NCI-H2107 treated with DMSO at 0.1 percent for 48 hours (cell line): ENCODE measurements around the gene MAPK10.
"Not testable (repeated sequence)": the region's sequence is repeated elsewhere in the genome, so short reads cannot be mapped to it uniquely, and the experiment has no call there.

Experiments
- DNase-seq: peaks from one replicate; lab custom pipeline; 2025; ENCODE audit not compliant: unreplicated experiment; lab: John Stamatoyannopoulos, UW

Gene MAPK10

GRCh38 chr4:86044593-86044985 is 315.3 kb downstream of the MAPK10 start:
- no peak for DNase-seq

GRCh38 chr4:86043755-86044592 is 315.9 kb downstream of the MAPK10 start:
- DNase-seq, result no peak

DNA sequence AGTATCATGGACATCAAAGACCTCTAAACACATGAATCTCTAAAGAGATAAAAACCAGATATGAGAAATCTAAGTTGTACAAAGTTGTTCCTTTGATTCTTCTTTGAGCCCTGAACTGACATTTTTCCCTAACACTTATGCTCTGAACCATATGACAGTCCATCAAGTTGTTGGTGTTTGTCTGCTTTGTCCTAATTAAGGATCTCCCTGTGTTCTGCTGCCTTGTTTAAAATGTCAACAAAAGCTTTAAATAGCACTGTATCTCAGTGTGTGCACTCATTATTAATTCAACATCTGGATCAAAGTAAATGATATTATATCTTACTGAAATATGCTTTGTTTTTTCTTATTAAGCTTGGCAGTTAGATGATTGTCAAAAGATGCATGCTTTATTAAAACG is 321.8 kb downstream of the MAPK10 start:
- DNase-seq, result no peak

GRCh38 chr4:86036736-86037135 is 323.1 kb downstream of the MAPK10 start:
- DNase-seq, result no peak

GRCh38 chr4:86035688-86036087 is 324.2 kb downstream of the MAPK10 start:
- no peak for DNase-seq

DNA sequence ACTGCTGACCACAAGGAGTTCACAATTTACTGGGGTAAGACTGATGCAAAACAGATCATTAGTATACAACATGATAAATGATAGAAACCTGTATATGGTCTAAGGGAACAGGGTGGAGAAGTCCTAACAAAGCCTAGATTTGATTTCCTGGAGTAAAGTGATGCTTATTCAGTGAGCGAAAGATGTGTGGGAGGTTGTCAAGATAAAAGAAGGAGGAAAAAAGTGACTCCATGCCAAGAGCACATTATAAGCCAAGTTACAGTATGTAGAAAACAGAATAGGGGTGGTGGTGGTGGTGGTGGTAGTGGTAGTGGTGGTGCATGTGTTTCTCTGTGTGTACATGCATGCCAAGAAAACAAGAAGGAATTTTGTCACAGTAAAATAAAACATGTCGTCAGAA is 325.2 kb downstream of the MAPK10 start:
- no peak for DNase-seq

DNA sequence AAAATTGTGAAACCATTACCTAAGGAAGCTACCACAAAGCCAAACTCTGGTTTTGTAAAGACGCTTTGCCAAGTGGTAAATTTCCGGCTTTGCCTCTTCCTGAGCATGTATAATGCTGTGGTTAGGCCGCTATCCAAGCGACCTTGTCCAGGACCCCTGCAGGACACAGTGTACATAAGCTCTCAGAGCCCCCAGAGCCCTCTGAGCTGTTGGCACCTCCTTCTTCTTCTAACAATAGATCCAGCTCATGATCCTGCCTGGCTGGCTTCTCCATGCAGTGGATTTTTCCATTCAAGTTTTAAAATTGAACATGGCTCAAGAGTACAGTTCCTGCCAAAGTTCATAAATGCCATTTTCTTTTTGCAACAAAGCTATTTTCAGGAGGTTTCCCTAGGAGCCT is 326.7 kb downstream of the MAPK10 start:
- DNase-seq, result no peak

DNA sequence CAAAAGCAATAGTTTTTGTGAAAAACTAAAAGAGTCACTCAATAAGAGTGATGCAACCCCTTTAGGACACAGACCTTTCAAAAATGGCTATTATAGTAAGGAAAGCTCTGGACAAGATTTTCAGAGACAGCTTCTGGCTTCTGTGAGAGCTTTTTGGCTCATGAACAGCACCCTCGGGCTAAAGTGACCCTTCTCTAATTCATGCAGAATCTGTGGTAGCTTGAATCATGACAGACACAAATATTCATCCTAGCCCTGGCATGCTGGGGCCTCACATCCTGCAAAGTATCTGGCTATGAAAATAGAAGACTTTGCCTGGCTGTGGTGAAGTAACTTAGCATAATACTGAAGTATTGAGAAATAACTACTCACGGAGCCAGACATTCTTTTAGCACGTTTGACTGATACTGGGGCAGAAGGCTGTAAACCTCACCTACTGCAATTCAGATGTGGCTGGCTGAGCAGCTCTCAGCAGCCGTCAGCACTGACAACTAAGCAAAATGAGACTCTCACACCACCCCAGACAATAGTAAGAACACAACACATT is 327.3 kb downstream of the MAPK10 start:
- DNase-seq, result no peak

DNA sequence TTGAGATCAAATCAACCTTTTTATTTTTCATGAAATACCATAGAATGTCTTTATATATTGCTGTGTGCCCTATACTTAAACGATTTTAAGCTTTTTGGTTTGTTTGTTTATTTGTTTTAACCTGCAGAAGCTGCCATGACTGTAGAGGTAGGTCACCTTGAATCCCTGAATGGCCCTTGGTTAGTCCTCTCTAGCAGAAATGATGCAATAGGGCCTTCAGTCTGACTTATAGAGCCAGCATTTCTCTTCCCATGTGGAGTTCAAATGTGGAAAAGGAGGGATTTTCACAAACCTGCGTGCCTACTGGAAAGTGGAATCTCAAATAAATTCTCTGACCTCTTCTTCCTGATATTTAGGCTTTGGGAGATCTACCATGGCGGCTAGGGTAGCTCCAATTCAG is 327.9 kb downstream of the MAPK10 start:
- DNase-seq, result no peak

DNA sequence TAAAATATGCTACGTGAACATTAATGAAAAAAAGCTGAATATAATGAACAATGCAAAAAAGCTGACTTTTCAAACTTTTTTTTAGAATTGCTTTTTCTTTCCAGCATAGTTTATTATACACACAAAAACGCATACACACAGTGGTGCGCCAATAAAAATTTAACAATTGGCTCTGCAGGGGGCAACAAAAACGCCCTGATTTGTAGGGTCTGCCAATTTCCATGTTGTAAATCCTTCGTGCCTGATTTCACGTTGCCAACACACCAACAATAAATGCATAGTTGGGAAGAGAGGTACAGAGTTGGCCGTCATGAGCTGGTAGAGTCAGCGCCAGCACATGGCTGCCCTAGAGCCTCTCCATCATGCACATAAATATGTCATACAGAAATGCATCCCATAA is 333.1 kb downstream of the MAPK10 start:
- no peak for DNase-seq

DNA sequence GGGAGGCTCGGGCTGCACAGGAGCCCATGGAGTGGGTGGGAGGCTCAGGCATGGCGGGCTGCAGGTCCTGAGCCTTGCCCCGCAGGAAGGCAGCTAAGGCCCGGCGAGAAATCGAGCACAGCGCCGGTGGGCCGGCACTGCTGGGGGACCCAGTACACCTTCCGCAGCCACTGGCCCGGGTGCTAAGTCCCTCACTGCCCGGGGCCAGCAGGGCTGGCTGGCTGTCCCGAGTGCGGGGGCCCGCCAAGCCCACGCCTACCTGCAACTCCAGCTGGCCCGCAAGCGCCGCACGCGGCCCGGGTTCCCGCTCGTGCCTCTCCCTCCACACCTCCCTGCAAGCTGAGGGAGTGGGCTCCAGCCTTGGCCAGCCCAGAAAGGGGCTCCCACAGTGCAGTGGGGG is 338.2 kb downstream of the MAPK10 start:
- DNase-seq, result not testable (repeated sequence)

GRCh38 chr4:86019906-86020305 is 339.9 kb downstream of the MAPK10 start:
- DNase-seq, result no peak

DNA sequence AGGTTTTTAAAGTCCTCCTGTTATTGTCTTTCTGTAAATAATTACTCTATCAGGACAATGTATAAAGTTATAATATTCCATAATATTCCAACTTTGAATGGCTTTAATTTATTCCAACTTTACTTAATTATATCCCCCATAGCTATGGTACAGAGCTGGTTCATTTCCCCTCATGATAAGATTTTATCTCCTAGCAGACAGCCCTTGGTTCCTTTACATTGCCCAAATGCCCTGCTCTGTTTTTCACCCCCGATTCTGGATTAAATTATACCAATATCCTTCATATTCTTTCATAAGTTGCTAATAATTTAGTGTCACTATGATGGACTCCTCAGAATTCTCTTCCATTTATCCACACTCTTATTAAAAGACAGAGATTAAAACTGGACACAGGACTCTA is 340.5 kb downstream of the MAPK10 start:
- DNase-seq, result no peak

- DNase-seq, result no peak
Measured at GRCh38 chr4:86015412-86016350, 344.2 kb downstream of the MAPK10 start.

- DNase-seq, result no peak
Measured at GRCh38 chr4:86014599-86014998, 345.3 kb downstream of the MAPK10 start.

- DNase-seq, result no peak
Measured at GRCh38 chr4:86013621-86014020, 346.2 kb downstream of the MAPK10 start.

GRCh38 chr4:86011117-86011516 is 348.7 kb downstream of the MAPK10 start:
- no peak for DNase-seq

GRCh38 chr4:86007042-86007441 is 352.8 kb downstream of the MAPK10 start:
- DNase-seq, result no peak

DNA sequence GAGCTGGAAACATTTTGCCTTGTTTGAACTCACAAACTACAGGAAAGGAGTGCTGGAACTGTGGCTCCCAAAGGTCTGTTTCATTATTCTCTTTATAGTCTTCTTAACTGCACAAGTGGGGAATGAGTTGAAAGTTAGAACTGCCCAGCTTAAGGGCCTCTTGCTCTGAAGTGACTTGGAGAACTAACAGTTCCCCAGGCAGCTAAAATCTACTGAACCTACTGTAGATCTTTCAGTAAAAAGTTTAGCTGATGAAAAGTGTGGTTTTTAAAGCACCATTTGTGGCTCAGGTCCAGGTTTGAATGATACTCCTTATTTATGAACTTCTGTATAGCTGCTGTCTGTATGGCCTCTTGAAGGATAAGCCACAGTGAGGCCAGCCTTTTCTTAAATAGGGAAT is 353.8 kb downstream of the MAPK10 start:
- DNase-seq, result no peak

GRCh38 chr4:86004030-86004429 is 355.8 kb downstream of the MAPK10 start:
- no peak for DNase-seq

DNA sequence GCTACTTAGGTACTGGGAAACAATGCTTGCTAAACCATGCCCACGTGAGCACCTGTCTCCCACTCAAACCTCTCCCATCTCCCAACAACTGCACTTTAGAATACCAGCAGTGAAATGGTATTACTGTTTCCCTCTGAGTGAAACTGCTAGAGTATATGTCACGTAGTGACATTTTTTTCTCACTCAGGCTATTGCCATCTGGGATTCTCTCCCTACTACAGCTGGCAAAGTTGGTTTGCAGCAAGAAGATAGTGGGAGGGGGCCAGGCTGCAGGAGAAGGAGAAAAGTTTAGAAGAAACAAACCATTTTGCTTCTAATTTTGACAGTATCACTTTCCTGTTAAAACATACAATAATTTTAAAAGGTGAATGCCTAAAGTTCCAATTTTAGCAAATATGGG is 358.3 kb downstream of the MAPK10 start:
- no peak for DNase-seq

- no peak for DNase-seq
Measured at GRCh38 chr4:85995361-85995760, 364.5 kb downstream of the MAPK10 start.
